GM12878 (cell line): Measurements from ENCODE around the gene IQGAP2. TPM values are rescaled to one million over a fixed set of nuclear protein-coding genes. Genes with fewer than 3 reads are reported as not detected.
A peak's percentile ranks its signal among the peaks of the same experiment; 100 is the strongest.
"Not testable (repeated sequence)": the region's sequence is repeated elsewhere in the genome, so short reads cannot be mapped to it uniquely, and the experiment has no call there.

Experiments used
- ATAC-seq: fragments of 200-7000 bp; cut with Tn5 transposase; 3 replicates; pipeline ENCODE4 v1.9.1; 2020; ENCODE audit warnings: mild to moderate bottlenecking, moderate library complexity
- BruUV-seq: library from RNA; stranded (reverse); fragments of 400-500 nt; replicated peaks from 2 replicates; lab custom pipeline; 2021; lab: Mats Ljungman, UMichigan
- CTCF ChIA-PET: fragments of 300-600 bp; sonication (Branson Sonifier 250); formaldehyde crosslinking; extraction: SDS; loops from one replicate; lab custom pipeline; 2021; ENCODE audit warnings: inconsistent platforms; lab: Yijun Ruan, JAX
- POLR2A ChIA-PET: fragments of 350-600 bp; formaldehyde crosslinking; extraction: SDS; loops from one replicate; lab custom pipeline; 2021; ENCODE audit warnings: inconsistent platforms; lab: Charles Lee
- RAD21 ChIA-PET: fragments of 300-600 bp; sonication (Branson Sonifier 250); formaldehyde crosslinking; loops from one replicate; lab custom pipeline; 2023; ENCODE audit warnings: antibody characterized with exemption; ENCODE audit not compliant: unreplicated experiment; lab: Charles Lee
- SMC1A ChIA-PET: fragments of 300-600 bp; sonication (Branson Sonifier 250); formaldehyde crosslinking; loops from one replicate; lab custom pipeline; 2023; ENCODE audit not compliant: unreplicated experiment, uncharacterized antibody; lab: Charles Lee
- DNase-seq: peaks from one replicate; pipeline ENCODE4 v3.0.0-alpha.2; 2011; ENCODE audit warnings: low read depth, low spot score
- FAIRE-seq: peaks from 3 replicates; lab custom pipeline; 2011; peaks lifted over from hg19 to GRCh38; lab: Jason Lieb, UNC
- H2AFZ ChIP-seq: 2 replicates; pipeline ENCODE4 v1.6.0; 2011; ENCODE audit warnings: low read depth, low read length, control low read depth; ENCODE audit not compliant: control insufficient read depth
- H3K27ac ChIP-seq: 2 replicates; pipeline ENCODE4 v1.5.1; 2011; ENCODE audit warnings: control low read depth; ENCODE audit not compliant: control insufficient read depth, insufficient read depth
- H3K27me3 ChIP-seq, 2 experiments: replicated peaks in 1 of 2; 2 replicates each; pipeline versions ENCODE4 v1.6.0 to v1.6.1; 2011; ENCODE audit warnings: low read length in 1 of 2; ENCODE audit not compliant: control insufficient read depth in 2 of 2, insufficient read depth in 2 of 2
- H3K36me3 ChIP-seq, 2 experiments: 2 replicates each; pipeline ENCODE4 v1.5.1; 2011; ENCODE audit warnings: low read length in 1 of 2; ENCODE audit not compliant: control insufficient read depth in 2 of 2, insufficient read depth in 2 of 2
- H3K4me1 ChIP-seq: 2 replicates; pipeline ENCODE4 v1.6.1; 2011; ENCODE audit warnings: mild to moderate bottlenecking, low read length, moderate library complexity, mixed read lengths; ENCODE audit not compliant: control insufficient read depth, insufficient read depth
- H3K4me2 ChIP-seq: 2 replicates; pipeline ENCODE4 v1.6.0; 2011; ENCODE audit warnings: control low read depth; ENCODE audit not compliant: control insufficient read depth, insufficient read depth
- H3K4me3 ChIP-seq: fragments of 200-600 bp; sonication (generic); 2 replicates; pipeline ENCODE4 v1.5.1; 2016
- H3K79me2 ChIP-seq: 2 replicates; pipeline ENCODE4 v1.6.0; 2011; ENCODE audit warnings: low read length; ENCODE audit not compliant: control insufficient read depth, insufficient read depth
- H3K9ac ChIP-seq: 2 replicates; pipeline ENCODE4 v1.8.0; 2011; ENCODE audit warnings: low read length, control low read depth, mixed read lengths; ENCODE audit not compliant: control insufficient read depth, insufficient read depth
- H3K9me3 ChIP-seq: replicated peaks from 3 replicates; pipeline ENCODE4 v1.5.1; 2011; ENCODE audit warnings: mild to moderate bottlenecking, low read length; ENCODE audit not compliant: control insufficient read depth, insufficient read depth
- H4K20me1 ChIP-seq: 2 replicates; pipeline ENCODE4 v1.6.0; 2011; ENCODE audit not compliant: control insufficient read depth, insufficient read depth
- CEBPB ChIP-seq, 2 experiments: fragments of 150-350 bp in 1 of 2; IDR thresholded peaks; 2 replicates each; pipeline ENCODE4 v1.6.1; 2012 to 2014; ENCODE audit warnings: low read depth in 2 of 2, low read length in 2 of 2, borderline replicate concordance in 1 of 2, inconsistent platforms in 1 of 2
- GABPA ChIP-seq: IDR thresholded peaks from 2 replicates; pipeline ENCODE4 v1.6.1; 2014; ENCODE audit warnings: antibody characterized with exemption, low read depth, mild to moderate bottlenecking, inconsistent platforms
- HDGF ChIP-seq: fragments of 450-650 bp; IDR thresholded peaks from 2 replicates; pipeline ENCODE4 v1.6.1; 2016; ENCODE audit warnings: antibody characterized with exemption
- NR2C1 ChIP-seq: fragments of 450-650 bp; IDR thresholded peaks from 2 replicates; pipeline ENCODE4 v1.6.1; 2017; ENCODE audit warnings: antibody characterized with exemption, mild to moderate bottlenecking, moderate library complexity
- POLR2AphosphoS5 ChIP-seq: IDR thresholded peaks from 2 replicates; pipeline ENCODE4 v1.6.1; 2011; ENCODE audit warnings: mild to moderate bottlenecking, low read length, inconsistent platforms
- POU2F2 ChIP-seq: IDR thresholded peaks from 3 replicates; pipeline ENCODE4 v1.6.1; 2011; ENCODE audit warnings: low read depth, mild to moderate bottlenecking, low read length, borderline replicate concordance
- SKIL ChIP-seq: fragments of 450-650 bp; IDR thresholded peaks from 2 replicates; pipeline ENCODE4 v1.6.1; 2017; ENCODE audit warnings: mild to moderate bottlenecking, low read depth, inconsistent platforms; ENCODE audit not compliant: poor library complexity, severe bottlenecking
- TARDBP ChIP-seq: IDR thresholded peaks from 2 replicates; pipeline ENCODE4 v1.6.1; 2016; ENCODE audit warnings: borderline replicate concordance
- WGBS: methylation state at CpG from one replicate; pipeline ENCODE4 v1.1.6; 2016; ENCODE audit warnings: low lambda C conversion rate; ENCODE audit not compliant: insufficient replicate concordance, insufficient coverage; ENCODE audit errors: missing lambda C conversion rate; 5-methylcytosine and 5-hydroxymethylcytosine counted together
- in situ Hi-C: fragments of 300-500 bp; cut with MboI; formaldehyde crosslinking; loops from 9 replicates; pipeline ENCODE4 v1.14.3; 2018; ENCODE audit warnings: mixed read lengths
- intact Hi-C: fragments of 100-400 bp; cut with micrococcal nuclease; formaldehyde crosslinking; loops from one replicate; pipeline ENCODE4 v1.14.2; 2022; ENCODE audit not compliant: unreplicated experiment
- polyA plus RNA-seq, 11 experiments: library from polyadenylated mRNA; depleted of rRNA in 4 of 11; unstranded in 6 of 11; stranded (reverse) in 5 of 11; fragments of >200 nt; fragmentation: Nextera tagmentation in 4 of 11; fragmentation: Illumina TruSeq in 1 of 11; extraction: Ambion mirVana in 4 of 11; extraction: Trizol in 1 of 11; gene quantifications; 1 replicate in 1 of 11; 2 replicates in 10 of 11; pipeline versions ENCODE4 v1.2.1 to v1.2.3, GENCODE V29; 2011 to 2016; ENCODE audit warnings: inconsistent platforms in 2 of 11, missing spikeins in 2 of 11, low read depth in 1 of 11
- total RNA-seq, 4 experiments: library from RNA; depleted of rRNA in 3 of 4; stranded (reverse); fragments of >200 nt in 3 of 4; fragmentation: Illumina TruSeq in 1 of 4; extraction: Trizol in 1 of 4; gene quantifications; 2 replicates each; pipeline versions ENCODE4 v1.2.1 to v1.2.3, GENCODE V29; 2013 to 2021

The IQGAP2 gene
- total and polyA plus RNA-seq, 10 of the 15 experiments (the other 5 are each of a cell fraction or from before 2014, with no cell fraction given), result 14.5 to 41.4 (median 21.8) TPM

- intact Hi-C loops (loop anchor here (1.0 to 10.0 kb wide), 5 partner anchors 17 to 333 kb away; partner anchors contain the start of genes F2R and IQGAP2), in situ Hi-C loops (no loop called here)
- FAIRE-seq (no peak), DNase-seq (no peak), ATAC-seq (no peak)
- no peak overlapping the region for H2AFZ ChIP-seq
- no TSS peak for BruUV-seq
- no peak overlapping the region for H3K4me2 ChIP-seq
- 62% methylated on average over 5 of the region's 5 CpGs for WGBS
- H3K4me3 ChIP-seq, result no peak overlapping the region
- no peaks in the 10 kb centered on the region for H3K9me3 ChIP-seq
- CTCF ChIA-PET, result interaction anchor here (0.8 to 12.4 kb wide), 6 partner anchors 18 to 190 kb away, joined by 3 to 153 read pairs (median 10); no protein-coding TSS in a partner anchor
- H3K27ac ChIP-seq, result peak overlapping the region; percentile 82
- no peak for TF ChIP-seq NR2C1
- TF ChIP-seq GABPA, result no peak
- 0 out of 4 replicates have a peak, but pooled peaks of 1 of the 2 experiments have one; percentile 7 for TF ChIP-seq CEBPB (IDR thresholded peaks at IDR 0.05; ENCODE audit: borderline replicate concordance in 1 of 2, low read depth in 2 of 2, low read length in 2 of 2)
- no peak for TF ChIP-seq HDGF
- no peak for TF ChIP-seq SKIL
- TF ChIP-seq POLR2AphosphoS5, result no peak
- no peak for TF ChIP-seq TARDBP
- no peak for TF ChIP-seq POU2F2
- no peaks in the 10 kb centered on the region for H3K36me3 ChIP-seq
- H3K4me1 ChIP-seq, result peaks cover 34% of the 10 kb centered on the region
- RAD21 ChIA-PET, result interaction anchor here (1.2 to 12.3 kb wide), 8 partner anchors 11 to 191 kb away, joined by 3 to 254 read pairs (median 7); partner anchors contain the start of gene F2R
- no peak overlapping the region for H3K9ac ChIP-seq
- H3K79me2 ChIP-seq, result no peaks in the 10 kb centered on the region
- POLR2A ChIA-PET, result interaction anchor here (0.7 to 11.0 kb wide), 9 partner anchors 11 to 191 kb away, joined by 3 to 144 read pairs (median 4); no protein-coding TSS in a partner anchor
- SMC1A ChIA-PET, result interaction anchor here (0.9 to 8.0 kb wide), 16 partner anchors 8 to 190 kb away, joined by 3 to 206 read pairs (median 4); no protein-coding TSS in a partner anchor
- H3K27me3 ChIP-seq, result no peaks in the 10 kb centered on the region
- H4K20me1 ChIP-seq, result no peaks in the 10 kb centered on the region
These were observed 334.8 kb downstream of the IQGAP2 start for GRCh38 chr5:76737846-76738245.

- H3K4me1 ChIP-seq, result peaks cover 24% of the 10 kb centered on the region
- H3K4me3 ChIP-seq, BruUV-seq, H3K36me3 ChIP-seq, FAIRE-seq, in situ Hi-C loops, intact Hi-C loops, DNase-seq, H3K9ac ChIP-seq, H3K79me2 ChIP-seq, H2AFZ ChIP-seq, H3K27ac ChIP-seq, H4K20me1 ChIP-seq, ATAC-seq, H3K27me3 ChIP-seq, H3K9me3 ChIP-seq, H3K4me2 ChIP-seq: not testable (repeated sequence)
- SMC1A ChIA-PET, result interaction anchor here (1.3 to 8.0 kb wide), 4 partner anchors 21 to 97 kb away, joined by 3 to 206 read pairs (median 34); no protein-coding TSS in a partner anchor
- RAD21 ChIA-PET, result interaction anchor here (7.9 to 12.3 kb wide), 2 partner anchors 23 to 33 kb away, joined by 76 to 254 read pairs; partner anchors contain the start of gene F2R
- 68% methylated on average over 4 of the region's 4 CpGs for WGBS
- CTCF ChIA-PET, result interaction anchor here (1.1 to 12.4 kb wide), 4 partner anchors 9 to 33 kb away, joined by 3 to 153 read pairs (median 43); no protein-coding TSS in a partner anchor
- POLR2A ChIA-PET, result interaction anchor here (11.0 kb wide), 1 partner anchor 20 kb away, joined by 144 read pairs; no protein-coding TSS in a partner anchor
These were observed 338.4 kb downstream of the IQGAP2 start for GRCh38 chr5:76741506-76741905.
